Hematopoietic multipotent progenitor cell treated with erythropoietin and hydrocortisone succinate and interleukin-3 and kit ligand, for 8 days (in vitro differentiated cells): ENCODE data around the gene UBE2I.
"Not testable (repeated sequence)": the region's sequence is repeated elsewhere in the genome, so short reads cannot be mapped to it uniquely, and the experiment has no call there.

ENCODE experiments used
- DNase-seq: peaks from one replicate; pipeline ENCODE4 v3.0.0-alpha.2; 2015

Gene UBE2I

DNA sequence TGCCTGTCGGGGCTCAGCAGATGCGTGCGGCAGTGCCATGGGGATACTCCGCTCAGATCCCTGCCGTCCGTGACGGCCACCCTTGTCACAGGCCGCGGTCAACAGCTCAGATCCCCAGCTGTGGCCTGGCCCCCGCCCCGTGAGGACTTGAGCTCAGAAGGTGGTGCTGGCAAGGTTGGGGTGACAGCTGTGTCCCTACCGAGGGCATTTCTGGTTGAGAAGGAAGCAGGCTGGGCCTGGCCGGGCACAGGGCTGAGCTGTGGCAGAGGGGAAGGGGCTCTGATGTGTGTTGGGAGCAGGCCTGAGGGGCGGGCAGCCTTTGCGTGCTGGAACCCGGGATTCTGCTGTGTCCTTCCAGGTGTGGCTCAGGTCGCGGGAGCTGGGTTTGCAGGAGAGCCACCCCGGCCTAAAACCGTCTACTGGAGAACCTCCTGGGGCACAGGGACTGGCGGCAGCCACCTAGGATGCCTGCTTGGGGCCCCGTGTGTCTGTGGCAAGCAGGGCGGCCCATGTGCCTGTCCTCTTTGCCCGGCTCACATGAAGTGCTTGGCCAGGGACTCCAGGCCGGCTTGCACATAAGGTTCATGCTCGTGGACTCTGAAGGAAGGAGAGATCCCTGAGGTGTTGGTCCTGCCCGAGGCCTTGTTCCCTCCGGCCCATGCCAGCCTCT, 5.1 kb downstream of the UBE2I start:
- no peak for DNase-seq

- DNase-seq: no peak
Observed at GRCh38 chr16:1315081-1316032, 5.9 kb downstream of the UBE2I start.

- DNase-seq: no peak
Observed at GRCh38 chr16:1316033-1316405, 6.6 kb downstream of the UBE2I start.

DNA sequence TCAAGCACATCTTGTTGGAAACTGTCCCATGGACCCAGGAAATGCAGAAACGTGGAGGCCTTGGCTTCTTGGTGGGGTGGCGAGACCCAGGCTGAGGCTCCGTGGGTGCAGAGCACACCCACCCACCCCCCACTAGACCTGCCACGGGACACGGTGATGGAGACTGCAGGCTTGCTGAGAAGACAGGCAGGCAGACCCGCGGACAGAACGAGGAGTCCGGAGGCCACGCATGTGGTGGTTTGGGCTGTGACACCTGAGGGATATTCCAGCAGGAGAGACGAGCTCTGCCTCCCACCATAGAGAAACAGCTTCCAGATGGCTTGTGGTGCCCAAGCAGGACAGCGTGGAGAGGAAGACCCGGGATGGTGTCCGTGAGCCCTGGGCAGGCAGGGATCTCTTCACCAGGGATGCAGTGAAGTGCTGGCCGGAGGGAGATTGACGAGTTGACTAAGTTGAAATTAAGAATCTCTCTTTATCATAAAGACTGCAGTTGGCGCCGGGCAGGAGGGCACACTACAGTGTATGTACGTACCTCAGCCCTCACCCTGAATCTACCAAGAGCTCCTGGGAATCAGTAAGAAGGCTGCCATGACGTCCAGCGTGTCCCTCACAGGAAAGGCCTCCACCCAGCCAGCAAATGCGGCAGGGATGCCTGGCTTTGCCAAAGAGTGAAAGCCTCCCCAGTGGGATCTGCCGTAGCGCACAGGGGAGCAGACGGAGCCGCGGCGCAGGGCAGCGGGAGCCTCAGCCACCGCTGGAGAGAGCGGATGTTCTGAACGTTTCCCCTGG, 8.2 kb downstream of the UBE2I start:
- DNase-seq: no peak

- no peak for DNase-seq
Observed at GRCh38 chr16:1318268-1318545, 8.8 kb downstream of the UBE2I start.

GRCh38 chr16:1319041-1319440, 9.6 kb downstream of the UBE2I start:
- DNase-seq: no peak

DNA sequence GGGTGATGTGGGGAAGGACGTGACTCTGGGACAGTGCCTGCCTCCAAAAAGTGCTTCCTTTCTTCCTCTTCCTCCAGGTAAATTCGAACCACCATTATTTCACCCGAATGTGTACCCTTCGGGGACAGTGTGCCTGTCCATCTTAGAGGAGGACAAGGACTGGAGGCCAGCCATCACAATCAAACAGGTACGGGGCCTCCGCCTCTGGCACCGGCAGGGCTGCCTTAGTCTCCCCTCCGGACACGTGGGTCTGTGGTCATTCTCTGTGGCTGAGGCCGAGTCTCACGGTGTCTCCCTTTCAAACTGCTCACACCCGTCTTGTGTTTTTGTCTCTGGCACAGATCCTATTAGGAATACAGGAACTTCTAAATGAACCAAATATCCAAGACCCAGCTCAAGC, 10.7 kb downstream of the UBE2I start:
- DNase-seq: no peak

GRCh38 chr16:1320658-1321240, 11.3 kb downstream of the UBE2I start:
- no peak for DNase-seq

GRCh38 chr16:1322407-1322806, 13.0 kb downstream of the UBE2I start:
- DNase-seq: no peak

- no peak for DNase-seq
Observed at GRCh38 chr16:1323296-1324239, 14.1 kb downstream of the UBE2I start.

DNA sequence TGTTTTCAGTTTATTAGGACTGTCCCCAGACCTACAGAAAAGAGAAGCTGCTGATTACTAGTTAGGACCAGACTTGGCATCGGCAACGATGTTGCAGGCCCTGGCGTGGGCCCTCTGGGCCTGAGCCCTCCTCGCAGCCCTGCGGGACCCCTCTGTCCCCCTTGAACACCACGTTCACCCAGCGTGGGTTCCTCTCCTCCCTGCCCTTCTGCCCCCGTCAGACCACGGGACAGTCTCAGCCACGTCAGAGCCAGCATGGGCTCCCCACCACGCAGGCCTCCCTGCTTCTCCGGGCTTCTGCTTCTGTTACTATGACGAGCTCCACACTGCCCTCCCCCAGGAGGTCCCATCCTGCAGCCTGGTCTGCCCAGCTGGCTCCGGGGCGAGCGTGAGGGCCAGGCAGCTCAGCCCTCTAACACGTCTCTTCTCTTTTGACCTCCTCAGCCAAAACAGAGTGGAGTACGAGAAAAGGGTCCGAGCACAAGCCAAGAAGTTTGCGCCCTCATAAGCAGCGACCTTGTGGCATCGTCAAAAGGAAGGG, 14.9 kb downstream of the UBE2I start:
- DNase-seq: no peak

DNA sequence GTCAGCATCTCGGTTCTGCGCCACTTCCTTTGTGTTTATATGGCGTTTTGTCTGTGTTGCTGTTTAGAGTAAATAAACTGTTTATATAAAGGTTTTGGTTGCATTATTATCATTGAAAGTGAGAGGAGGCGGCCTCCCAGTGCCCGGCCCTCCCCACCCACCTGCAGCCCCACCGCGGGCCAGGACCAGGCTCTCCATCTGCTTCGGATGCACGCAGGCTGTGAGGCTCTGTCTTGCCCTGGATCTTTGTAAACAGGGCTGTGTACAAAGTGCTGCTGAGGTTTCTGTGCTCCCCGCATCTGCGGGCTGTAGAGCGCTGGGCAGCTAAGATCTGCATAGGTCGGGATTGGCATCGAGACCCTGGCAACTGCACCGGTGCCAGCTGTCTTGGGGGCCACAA, 15.8 kb downstream of the UBE2I start:
- DNase-seq: no peak

- DNase-seq: no peak
Observed at GRCh38 chr16:1325673-1326371, 16.4 kb downstream of the UBE2I start.

DNA sequence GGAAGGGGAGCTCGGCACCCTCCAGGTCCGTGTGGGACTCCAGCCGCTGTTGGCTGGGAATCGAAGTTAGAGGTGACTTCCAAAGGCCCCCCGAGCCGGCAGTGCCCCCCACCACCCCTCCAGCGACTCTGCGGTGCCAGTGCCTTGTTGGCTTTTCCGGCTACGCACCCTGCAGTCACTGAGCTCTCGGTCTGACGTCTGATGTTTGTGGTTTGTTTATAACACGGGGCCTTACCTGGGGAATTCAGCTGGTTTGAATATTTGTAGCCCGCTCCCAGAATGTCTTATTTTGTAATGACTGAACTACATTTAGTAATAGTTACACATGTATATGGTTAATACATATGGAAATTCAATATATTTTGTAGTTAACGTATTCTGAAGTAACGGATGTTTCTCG, 17.0 kb downstream of the UBE2I start:
- DNase-seq: no peak

- no peak for DNase-seq
Observed at GRCh38 chr16:1326946-1327618, 17.6 kb downstream of the UBE2I start.

GRCh38 chr16:1327619-1327947, 18.1 kb downstream of the UBE2I start:
- DNase-seq: no peak

- DNase-seq: not testable (repeated sequence)
Observed at GRCh38 chr16:1328136-1328535, 18.7 kb downstream of the UBE2I start.

DNA sequence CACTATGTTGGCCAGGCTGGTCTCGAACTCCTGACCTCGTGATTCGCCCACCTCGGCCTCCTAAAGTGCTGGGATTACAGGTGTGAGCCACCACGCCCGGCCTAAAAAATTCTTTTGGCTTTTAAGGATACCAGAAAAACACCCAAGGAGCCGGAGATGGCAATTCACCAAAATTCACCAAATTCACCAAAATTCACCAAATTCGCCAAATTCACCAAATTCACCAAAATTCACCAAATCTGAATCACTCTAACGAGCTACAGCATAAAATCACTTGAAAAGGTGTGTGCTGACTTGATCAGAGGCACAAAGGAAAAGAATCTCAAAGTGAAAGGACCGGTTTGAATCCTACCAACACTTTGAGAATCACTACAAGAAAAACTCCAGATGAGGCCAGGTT, 19.5 kb downstream of the UBE2I start:
- DNase-seq: not testable (repeated sequence)

DNA sequence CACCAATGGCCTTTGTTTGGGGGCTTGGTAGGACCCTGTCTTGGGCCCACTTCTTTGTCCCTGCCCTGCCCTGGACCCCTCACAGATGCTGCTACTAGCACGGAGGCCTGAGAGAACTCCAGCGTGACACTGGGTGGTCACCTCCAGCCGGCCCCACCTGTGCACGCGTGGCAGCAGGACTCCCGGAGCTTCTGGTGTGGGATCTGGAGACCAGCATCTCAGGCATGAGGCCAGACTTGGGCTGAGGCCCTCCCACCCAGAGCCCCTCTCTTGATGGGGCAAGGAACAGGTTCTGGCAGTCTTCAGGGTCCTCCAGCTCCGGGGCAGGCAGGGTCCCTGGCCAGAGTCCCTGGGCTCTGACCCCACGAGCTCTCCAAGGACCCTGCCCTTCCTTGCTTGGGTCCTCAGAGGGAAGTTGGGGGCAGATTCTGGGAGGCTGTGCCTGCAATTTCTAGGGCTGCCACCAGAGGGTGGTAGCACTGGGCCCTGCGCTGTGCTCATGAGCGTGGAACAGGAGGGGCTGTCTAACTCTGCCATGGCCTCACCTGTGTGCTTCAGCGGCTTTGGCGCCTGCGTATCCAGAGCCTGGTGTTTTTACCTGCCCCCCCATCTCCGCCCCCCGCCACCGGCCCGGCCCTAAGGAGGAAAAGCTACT, 21.0 kb downstream of the UBE2I start:
- peak; percentile 25 for DNase-seq
